Prostate gland (tissue), 2 donors: ENCODE results near the gene HPS1.

Experiments used
- CTCF ChIP-seq, 4 experiments: fragments of 200-600 bp in 2 of 4; fragments of 450-650 bp in 2 of 4; sonication (generic) in 2 of 4; IDR thresholded peaks; 1 replicate in 3 of 4; 2 replicates in 1 of 4; pipeline ENCODE4 v1.5.1; 2016 to 2019; ENCODE audit warnings: antibody characterized with exemption in 4 of 4, mild to moderate bottlenecking in 2 of 4, moderate library complexity in 2 of 4
- POLR2A ChIP-seq: fragments of 450-650 bp; IDR thresholded peaks from one replicate; pipeline ENCODE4 v1.6.1; 2016; ENCODE audit warnings: antibody characterized with exemption, mild to moderate bottlenecking

DNA sequence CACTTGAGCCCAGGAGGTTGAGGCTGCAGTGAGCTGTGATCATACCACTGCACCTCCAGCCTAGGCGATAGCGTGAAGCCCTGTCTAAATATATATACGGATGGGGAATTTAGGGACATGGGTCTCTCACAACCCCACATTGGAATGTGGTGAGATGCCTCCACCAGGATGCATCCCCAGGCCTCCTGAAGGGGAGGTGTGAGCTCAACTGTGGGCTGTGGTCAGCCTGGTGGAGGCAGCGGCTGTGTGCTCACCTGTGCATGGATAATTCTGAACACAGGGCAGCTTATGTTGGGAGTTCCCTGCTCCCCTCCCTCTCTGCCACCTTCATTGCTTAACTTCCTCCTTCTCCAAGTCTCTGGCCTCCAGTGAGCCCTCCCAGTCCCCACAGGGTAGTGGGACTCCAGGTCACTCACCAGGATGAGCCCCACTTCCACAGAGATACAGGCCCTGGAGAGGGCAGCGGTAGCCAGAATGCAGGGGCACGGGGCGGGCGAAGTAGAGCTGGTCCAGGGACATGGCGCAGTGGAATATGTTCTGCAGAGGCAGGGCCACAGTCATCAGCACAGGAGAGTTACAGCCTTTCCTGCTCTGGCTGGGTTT, 62.1 kb downstream of the HPS1 start:
- no peak for TF ChIP-seq CTCF (IDR thresholded peaks at IDR 0.05)
- no peak for TF ChIP-seq POLR2A
